ENCODE data around the gene TMEM263. TPM values are rescaled to one million over a fixed set of nuclear protein-coding genes. Genes with fewer than 3 reads are reported as not detected.

The TMEM263 gene
- total and polyA plus RNA-seq, 2 donors (not counting 3 experiments of a cell fraction or from before 2014, with no cell fraction given): 22.5 to 72.5 TPM

- POLR2A ChIA-PET: no interaction called here
- CTCF ChIA-PET: no interaction called here
Measured at GRCh38 chr12:106915635-106916026, 40.1 kb upstream of the TMEM263 start.

GRCh38 chr12:106917503-106917902 lies 38.2 kb upstream of the TMEM263 start:
- Histone ChIP-seq H3K4me1 (ENCODE audit: control insufficient read depth, extremely low read depth, insufficient read depth, low read length) (peaks cover 13% of the 10 kb centered on the region), H3K36me3 (ENCODE audit: control insufficient read depth in 2 of 2, extremely low read depth in 1 of 2, insufficient read depth in 2 of 2, low read length in 2 of 2) (no peaks in the 10 kb centered on the region), H3K79me2 (ENCODE audit: control insufficient read depth, insufficient read depth, low read length) (no peaks in the 10 kb centered on the region), H4K20me1 (replicated peaks; ENCODE audit: control insufficient read depth, extremely low read depth, insufficient read depth, low read length) (no peaks in the 10 kb centered on the region), H3K27me3 (ENCODE audit: control insufficient read depth in 2 of 2, insufficient read depth in 2 of 2, low read length in 2 of 2) (peaks cover 5 to 7% of the 10 kb centered on the region in 2 experiments), H3K4me3 (replicated peaks in 1 of 3; ENCODE audit: insufficient read depth in 1 of 3, low read depth in 1 of 3, low read length in 3 of 3) (no peak overlapping the region), H3K4me2 (ENCODE audit: insufficient read depth, low read length) (peak overlapping the region; percentile 16), H2AFZ (ENCODE audit: low read depth, low read length) (peak overlapping the region; percentile 17), H3K9me3 (replicated peaks; ENCODE audit: control insufficient read depth, insufficient read depth, low read length) (no peaks in the 10 kb centered on the region), H3K9ac (replicated peaks; ENCODE audit: extremely low read depth, insufficient read depth, low read length) (no peak overlapping the region), H3K27ac (ENCODE audit: insufficient read depth, low read depth, low read length) (no peak overlapping the region), H3K9me1 (replicated peaks; ENCODE audit: control insufficient read depth, extremely low read depth, insufficient read depth, low read length) (no peaks in the 10 kb centered on the region)
- no TSS peak for BruUV-seq (replicated peaks)
- ChIA-PET CTCF (interaction anchor here (1.9 to 3.9 kb wide), 4 partner anchors 10 to 560 kb away, joined by 7 to 111 read pairs (median 22); partner anchors contain the start of gene POLR3B), POLR2A (no interaction called here)
- peak; percentile 39 for DNase-seq (ENCODE audit: low read depth, low spot score)
- intact Hi-C loops (cut with micrococcal nuclease): loop anchor here (5.0 to 10.0 kb wide), 2 partner anchors 75 to 333 kb away; partner anchors contain the start of gene RFX4
- no peak for TF ChIP-seq POLR2A (IDR thresholded peaks at IDR 0.05; ENCODE audit: low read depth, low read length)
- no peak for TF ChIP-seq GATA2 (IDR thresholded peaks at IDR 0.05; ENCODE audit: insufficient read depth, insufficient read length, low read depth, low read length)
- TF ChIP-seq MYC (IDR thresholded peaks at IDR 0.05; ENCODE audit: low read depth, low read length): no peak
- no peak for TF ChIP-seq EZH2 (IDR thresholded peaks at IDR 0.05; ENCODE audit: borderline replicate concordance, low read depth, low read length, severe bottlenecking)
- TF ChIP-seq FOS (IDR thresholded peaks at IDR 0.05; ENCODE audit: borderline replicate concordance, insufficient read depth, low read length): no peak
- TF ChIP-seq MAX (IDR thresholded peaks at IDR 0.05; ENCODE audit: insufficient read depth, insufficient read length): no peak
- TF ChIP-seq JUN (IDR thresholded peaks at IDR 0.05; ENCODE audit: borderline replicate concordance, insufficient read depth, insufficient read length, low read depth): no peak
- TF ChIP-seq, protein P1, sequence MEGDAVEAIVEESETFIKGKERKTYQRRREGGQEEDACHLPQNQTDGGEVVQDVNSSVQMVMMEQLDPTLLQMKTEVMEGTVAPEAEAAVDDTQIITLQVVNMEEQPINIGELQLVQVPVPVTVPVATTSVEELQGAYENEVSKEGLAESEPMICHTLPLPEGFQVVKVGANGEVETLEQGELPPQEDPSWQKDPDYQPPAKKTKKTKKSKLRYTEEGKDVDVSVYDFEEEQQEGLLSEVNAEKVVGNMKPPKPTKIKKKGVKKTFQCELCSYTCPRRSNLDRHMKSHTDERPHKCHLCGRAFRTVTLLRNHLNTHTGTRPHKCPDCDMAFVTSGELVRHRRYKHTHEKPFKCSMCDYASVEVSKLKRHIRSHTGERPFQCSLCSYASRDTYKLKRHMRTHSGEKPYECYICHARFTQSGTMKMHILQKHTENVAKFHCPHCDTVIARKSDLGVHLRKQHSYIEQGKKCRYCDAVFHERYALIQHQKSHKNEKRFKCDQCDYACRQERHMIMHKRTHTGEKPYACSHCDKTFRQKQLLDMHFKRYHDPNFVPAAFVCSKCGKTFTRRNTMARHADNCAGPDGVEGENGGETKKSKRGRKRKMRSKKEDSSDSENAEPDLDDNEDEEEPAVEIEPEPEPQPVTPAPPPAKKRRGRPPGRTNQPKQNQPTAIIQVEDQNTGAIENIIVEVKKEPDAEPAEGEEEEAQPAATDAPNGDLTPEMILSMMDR (IDR thresholded peaks at IDR 0.05; ENCODE audit: extremely low read depth in 1 of 2, insufficient read depth in 1 of 2, low read depth in 1 of 2, low read length in 2 of 2): no peak
- TF ChIP-seq POLR2AphosphoS5 (IDR thresholded peaks at IDR 0.05; ENCODE audit: insufficient read depth, low read depth, low read length): no peak
- FAIRE-seq: no peak
- dilution Hi-C loops (cut with MboI; ENCODE audit: extremely low pct_ligation_motif_present, low sequenced_read_pairs): no loop called here

More at GRCh38 chr12:106915635-106916026, 40.1 kb upstream of the TMEM263 start:
- no peaks in the 10 kb centered on the region for H4K20me1 ChIP-seq (replicated peaks; ENCODE audit: control insufficient read depth, extremely low read depth, insufficient read depth, low read length)
- H3K36me3 ChIP-seq (ENCODE audit: control insufficient read depth in 2 of 2, extremely low read depth in 1 of 2, insufficient read depth in 2 of 2, low read length in 2 of 2): no peaks in the 10 kb centered on the region
- no peak overlapping the region for H3K4me2 ChIP-seq (ENCODE audit: insufficient read depth, low read length)
- H3K9me1 ChIP-seq (replicated peaks; ENCODE audit: control insufficient read depth, extremely low read depth, insufficient read depth, low read length): no peaks in the 10 kb centered on the region
- no peak for FAIRE-seq
- TF ChIP-seq, protein P1 (IDR thresholded peaks at IDR 0.05; ENCODE audit: extremely low read depth in 1 of 2, insufficient read depth in 1 of 2, low read depth in 1 of 2, low read length in 2 of 2): no peak
- TF ChIP-seq MYC (IDR thresholded peaks at IDR 0.05; ENCODE audit: low read depth, low read length): no peak
- TF ChIP-seq POLR2AphosphoS5 (IDR thresholded peaks at IDR 0.05; ENCODE audit: insufficient read depth, low read depth, low read length): no peak
- no peak for TF ChIP-seq GATA2 (IDR thresholded peaks at IDR 0.05; ENCODE audit: insufficient read depth, insufficient read length, low read depth, low read length)
- no peak for TF ChIP-seq EZH2 (IDR thresholded peaks at IDR 0.05; ENCODE audit: borderline replicate concordance, low read depth, low read length, severe bottlenecking)
- no peak for DNase-seq (ENCODE audit: low read depth, low spot score)
- no TSS peak for BruUV-seq (replicated peaks)
- no peak overlapping the region for H3K9ac ChIP-seq (replicated peaks; ENCODE audit: extremely low read depth, insufficient read depth, low read length)
- peaks cover 13% of the 10 kb centered on the region for H3K4me1 ChIP-seq (ENCODE audit: control insufficient read depth, extremely low read depth, insufficient read depth, low read length)
- no peak overlapping the region for H3K27ac ChIP-seq (ENCODE audit: insufficient read depth, low read depth, low read length)
- no peaks in the 10 kb centered on the region for H3K9me3 ChIP-seq (replicated peaks; ENCODE audit: control insufficient read depth, insufficient read depth, low read length)
- H3K27me3 ChIP-seq (ENCODE audit: control insufficient read depth in 2 of 2, insufficient read depth in 2 of 2, low read length in 2 of 2): no peaks in the 10 kb centered on the region
- H2AFZ ChIP-seq (ENCODE audit: low read depth, low read length): no peak overlapping the region
- no peaks in the 10 kb centered on the region for H3K79me2 ChIP-seq (ENCODE audit: control insufficient read depth, insufficient read depth, low read length)
- no peak overlapping the region for H3K4me3 ChIP-seq (replicated peaks in 1 of 3; ENCODE audit: insufficient read depth in 1 of 3, low read depth in 1 of 3, low read length in 3 of 3)
- dilution Hi-C loops (cut with MboI; ENCODE audit: extremely low pct_ligation_motif_present, low sequenced_read_pairs): no loop called here
- intact Hi-C loops (cut with micrococcal nuclease): loop anchor here (5.0 to 10.0 kb wide), 2 partner anchors 73 to 331 kb away; partner anchors contain the start of gene RFX4
